Measurements from ENCODE around the gene PIGQ.

- TF ChIP-seq CTCF (conservative IDR thresholded peaks at IDR 0.05 in 1 of 2, IDR thresholded peaks at IDR 0.05 in 1 of 2; ENCODE audit: low read depth in 1 of 2, low read length in 2 of 2) (no peak), EZH2 (IDR thresholded peaks at IDR 0.05; ENCODE audit: low read length, missing control alignments) (no peak)
Measured at GRCh38 chr16:531494-532125, 38.2 kb upstream of the PIGQ start.
